Effector CD8-positive, alpha-beta T cell (primary cell): ENCODE measurements around the gene BPHL.
"Not testable (repeated sequence)": the region's sequence is repeated elsewhere in the genome, so short reads cannot be mapped to it uniquely, and the experiment has no call there.

ENCODE experiments used
- DNase-seq: peaks from one replicate; lab custom pipeline; 2025; lab: John Stamatoyannopoulos, UW

The BPHL gene

DNA sequence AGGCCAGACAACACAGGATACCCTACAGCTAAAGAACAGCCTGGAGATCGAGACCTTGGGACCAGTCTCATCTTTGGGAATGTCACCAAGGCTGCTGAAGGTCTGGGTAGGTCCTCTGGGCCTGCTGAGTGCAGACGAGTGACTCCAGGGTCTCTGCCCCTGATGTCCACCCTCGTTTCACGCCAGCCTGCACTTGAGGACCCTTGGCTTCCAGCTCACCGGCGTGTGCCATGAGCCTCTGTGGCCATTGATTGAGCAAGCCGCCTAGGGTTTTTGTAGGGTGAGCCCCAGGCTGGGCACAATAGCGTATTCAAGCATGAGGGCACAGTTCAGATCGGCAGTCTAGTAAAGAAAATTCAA, 4.3 kb downstream of the BPHL start:
- no peak for DNase-seq

DNA sequence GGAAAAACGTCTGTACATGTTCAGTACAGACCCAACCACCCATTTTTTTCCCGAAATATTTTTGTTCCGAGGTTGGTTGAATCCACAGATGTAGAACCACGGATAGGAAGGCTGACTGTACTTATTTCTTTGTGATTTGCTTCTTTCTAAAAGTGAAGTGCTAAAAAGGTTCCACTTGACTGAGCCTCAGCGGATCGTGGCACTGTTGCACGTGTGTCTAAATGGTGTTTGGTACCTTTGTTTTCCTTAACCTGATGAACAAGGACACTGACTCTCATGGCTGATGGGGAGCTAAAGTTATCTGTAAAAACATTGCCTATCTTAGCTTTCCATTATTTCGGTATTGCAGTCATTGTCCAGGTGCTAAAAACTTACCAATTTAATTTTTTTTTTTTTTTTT, 6.2 kb downstream of the BPHL start:
- DNase-seq: no peak

DNA sequence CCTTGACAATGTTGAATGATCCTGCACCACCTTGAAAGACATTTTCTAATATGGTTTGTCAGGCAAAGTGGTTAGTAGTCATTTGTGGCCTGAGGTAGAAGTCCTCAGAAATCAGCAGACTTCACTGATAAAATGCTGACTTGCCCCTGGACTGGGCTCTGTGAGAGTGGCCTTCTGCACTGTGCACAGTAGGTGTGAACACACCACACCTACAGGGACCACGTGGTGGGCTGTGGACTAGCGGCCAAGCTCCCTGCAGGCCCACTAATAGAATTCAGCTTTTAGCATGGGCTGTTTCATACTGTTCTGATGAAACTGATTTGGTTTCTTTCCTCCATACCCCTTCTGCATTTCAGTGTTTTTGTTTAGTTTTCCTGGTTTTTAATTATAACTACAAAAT, 7.3 kb downstream of the BPHL start:
- DNase-seq: no peak

DNA sequence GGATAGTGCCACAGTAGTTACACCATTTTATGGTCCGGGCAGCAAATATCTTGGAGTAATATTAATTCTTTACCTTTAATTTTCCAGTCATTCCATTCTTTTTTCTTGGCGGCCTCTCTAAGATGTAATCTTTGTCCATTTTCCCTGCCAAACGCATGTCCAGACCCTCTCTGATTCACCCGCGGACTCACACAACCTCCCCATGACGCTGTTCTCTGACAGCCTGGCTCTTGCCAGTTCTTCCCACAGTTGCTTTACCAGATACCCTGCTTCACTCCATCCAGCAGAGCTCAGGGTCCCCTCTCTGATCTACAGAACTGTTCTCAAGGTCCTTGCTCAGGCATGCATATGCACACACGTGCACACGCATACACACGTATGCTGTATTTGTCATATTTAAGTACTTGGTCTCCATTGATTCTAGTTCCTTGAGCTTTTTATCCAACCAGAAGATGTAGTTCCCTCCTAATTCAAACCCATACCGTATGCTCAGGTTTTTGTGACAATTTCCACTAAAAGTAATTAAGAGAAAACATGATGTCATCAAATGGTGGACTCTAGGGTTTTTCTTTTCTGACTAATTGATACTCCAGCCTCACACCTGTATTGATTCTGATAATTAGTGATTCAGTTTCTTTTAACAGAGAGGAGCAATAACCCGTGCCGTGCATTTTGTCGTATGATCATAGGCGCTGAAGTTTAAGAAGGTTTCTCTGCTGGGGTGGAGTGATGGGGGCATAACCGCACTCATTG, 10.0 kb downstream of the BPHL start:
- DNase-seq: no peak

DNA sequence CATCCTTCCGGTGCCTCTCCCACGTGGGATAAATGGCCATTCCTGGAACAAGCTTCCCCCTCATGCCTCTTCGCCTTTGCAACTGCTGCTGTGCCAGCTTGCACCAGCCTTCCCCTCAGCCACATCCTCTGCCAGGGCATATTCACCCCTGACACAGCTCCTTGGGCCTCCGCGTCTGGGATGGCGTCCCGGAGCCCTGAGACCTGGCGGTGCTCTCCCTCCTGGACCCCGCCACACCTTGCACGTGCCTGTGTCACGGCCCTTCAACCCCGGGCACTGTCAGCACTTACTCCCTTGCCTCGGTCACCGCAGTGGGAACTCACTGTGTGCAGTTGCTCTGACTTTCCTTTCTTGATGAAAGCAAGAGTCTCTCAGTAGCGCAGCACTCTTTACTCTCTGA, 13.2 kb downstream of the BPHL start:
- no peak for DNase-seq

DNA sequence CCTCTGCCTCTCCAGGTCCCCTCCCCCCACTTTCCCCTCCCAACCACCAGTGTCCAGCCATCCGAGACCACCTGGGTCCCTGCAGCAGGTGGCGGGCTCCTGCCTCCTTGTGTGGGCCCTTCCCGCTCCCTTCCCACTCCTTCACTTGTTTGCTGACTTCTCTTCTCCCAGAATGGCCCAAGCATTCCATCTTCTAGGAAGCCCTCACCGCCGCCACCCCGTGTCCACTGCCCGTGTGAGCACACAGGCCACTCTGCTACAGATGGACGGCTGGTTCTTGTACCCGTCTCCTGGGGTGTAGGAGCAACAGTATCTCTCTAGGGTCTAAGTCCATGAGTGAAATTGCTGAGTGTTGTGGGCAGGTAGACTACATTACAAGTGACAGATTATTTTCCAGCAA, 15.0 kb downstream of the BPHL start:
- DNase-seq: no peak

DNA sequence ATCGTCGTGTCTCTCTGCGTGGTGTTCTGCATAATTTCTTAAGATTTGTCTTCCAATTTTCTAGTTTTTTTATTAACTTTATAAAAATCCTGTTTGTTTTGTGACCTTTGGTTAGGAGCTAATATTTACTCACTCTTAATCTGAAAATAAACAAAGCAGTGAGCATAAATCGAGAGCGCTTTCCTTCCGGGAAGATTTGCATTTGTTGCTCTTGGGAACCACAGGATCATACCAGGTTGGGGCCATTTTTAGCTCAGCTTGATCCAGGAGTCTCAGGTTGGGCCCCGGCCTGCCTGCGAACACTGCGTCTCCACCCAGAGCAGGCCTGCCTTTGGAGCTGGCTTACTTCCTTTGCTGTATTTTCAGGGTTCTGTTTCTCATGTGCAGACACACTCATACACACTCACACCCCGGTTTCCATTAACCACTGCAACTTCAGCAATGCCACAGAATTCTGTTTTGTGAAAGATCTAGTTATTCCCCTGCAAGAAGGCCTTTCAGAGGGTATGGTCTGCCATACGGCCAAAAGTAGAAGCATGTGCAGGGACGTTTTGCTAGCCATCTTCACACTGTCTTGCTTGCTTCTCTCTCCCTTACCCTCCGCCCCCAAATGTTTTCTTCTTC, 17.3 kb downstream of the BPHL start:
- DNase-seq: no peak

DNA sequence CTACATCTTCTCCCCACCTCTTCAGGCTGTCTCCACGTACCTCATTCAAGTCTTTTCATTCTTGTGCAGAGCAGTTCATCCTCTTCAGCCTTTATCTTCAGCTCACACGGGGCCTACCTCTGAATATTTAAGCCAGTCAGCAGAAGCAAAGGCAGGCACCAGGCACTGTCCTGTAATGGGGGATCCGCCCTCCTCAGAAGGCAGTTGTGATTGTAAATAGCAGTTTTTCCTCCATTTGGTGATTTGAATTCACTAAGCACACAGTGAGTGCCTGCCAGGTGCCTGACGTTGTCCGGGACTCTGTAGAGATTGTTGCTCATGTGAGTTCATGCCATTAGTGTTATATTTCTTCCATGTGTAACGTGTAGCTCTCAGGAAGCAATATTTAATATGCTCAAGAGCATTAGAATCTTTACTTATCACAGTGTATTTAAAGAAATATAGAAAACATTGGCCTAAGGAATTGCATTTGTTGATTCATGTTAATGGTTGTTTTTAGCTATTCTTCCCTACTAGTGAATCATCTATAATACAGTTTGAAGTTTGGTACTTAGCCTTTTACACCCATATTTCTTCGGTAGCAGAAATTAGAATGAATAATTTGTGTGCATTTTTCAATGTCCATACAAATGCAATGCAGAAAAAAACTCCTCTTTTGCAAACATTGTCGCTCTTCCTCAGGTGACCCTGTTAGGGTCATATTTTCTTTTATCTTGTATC, 17.9 kb downstream of the BPHL start:
- no peak for DNase-seq

DNA sequence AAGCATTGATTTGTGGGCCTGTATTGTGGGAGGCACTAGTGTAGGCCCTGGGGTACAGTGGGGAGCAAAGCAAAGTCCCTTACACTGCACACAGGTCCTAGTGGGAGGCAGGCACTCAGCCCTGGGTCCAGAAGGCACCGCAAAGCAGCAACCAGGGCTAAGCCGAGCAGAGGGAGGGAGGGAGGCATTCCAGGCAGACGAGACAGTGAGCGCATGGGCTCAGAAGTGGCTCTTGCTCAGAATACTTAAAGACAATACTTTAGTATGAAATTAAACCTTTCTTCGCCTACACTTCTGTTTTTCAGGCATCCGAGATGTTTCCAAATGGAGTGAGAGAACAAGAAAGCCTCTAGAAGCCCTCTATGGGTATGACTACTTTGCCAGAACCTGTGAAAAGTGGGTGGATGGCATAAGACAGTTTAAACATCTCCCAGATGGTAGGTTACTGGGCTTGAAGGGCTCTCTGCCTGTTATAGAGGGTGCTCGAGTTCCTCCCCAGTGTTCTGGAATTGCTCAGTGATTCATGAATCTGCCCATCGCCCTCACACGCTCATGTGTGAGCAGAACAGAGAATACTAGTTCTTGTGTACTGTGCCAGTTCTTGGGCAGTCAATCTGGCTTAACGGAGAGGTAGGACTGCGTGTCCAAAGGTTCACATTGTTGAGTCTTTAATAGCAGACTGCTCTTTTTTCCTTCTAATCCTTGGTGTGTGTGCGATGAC, 18.7 kb downstream of the BPHL start:
- DNase-seq: no peak

DNA sequence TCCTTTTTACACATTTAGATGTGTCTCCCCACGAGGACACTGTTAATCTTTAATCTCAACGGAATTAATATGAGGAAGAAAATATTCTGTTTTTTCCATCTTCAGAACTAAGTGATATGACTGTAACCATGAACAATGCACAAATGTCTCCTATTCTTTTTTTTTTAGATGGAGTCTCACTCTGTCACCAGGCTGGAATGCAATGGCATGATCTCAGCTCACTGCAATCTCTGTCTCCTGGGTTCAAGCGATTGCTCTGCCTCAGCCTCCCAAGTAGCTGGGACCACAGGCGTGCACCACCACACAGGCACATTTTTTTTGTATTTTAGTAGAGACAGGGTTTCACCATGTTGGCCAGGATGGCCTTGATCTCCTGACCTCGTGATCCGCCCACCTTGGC, 19.4 kb downstream of the BPHL start:
- not testable (repeated sequence) for DNase-seq

DNA sequence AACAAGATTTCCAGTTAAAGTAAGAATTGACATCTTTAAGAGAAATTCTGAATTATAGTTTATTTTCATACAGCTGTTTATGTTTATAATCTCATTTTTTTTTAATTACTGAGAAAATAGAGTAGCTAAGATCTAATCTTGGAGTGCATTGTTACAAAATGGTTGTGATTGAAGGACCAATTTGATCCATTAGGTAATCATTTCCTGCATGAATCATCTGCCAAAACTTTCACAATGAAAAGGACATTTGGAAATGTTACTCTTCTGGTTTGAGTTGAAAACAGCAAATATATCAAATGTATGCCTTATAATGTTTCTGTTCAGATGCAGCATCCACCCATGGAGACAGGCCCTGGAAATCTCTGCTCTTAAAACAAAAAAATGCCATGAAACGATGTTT, 19.8 kb downstream of the BPHL start:
- DNase-seq: no peak

DNA sequence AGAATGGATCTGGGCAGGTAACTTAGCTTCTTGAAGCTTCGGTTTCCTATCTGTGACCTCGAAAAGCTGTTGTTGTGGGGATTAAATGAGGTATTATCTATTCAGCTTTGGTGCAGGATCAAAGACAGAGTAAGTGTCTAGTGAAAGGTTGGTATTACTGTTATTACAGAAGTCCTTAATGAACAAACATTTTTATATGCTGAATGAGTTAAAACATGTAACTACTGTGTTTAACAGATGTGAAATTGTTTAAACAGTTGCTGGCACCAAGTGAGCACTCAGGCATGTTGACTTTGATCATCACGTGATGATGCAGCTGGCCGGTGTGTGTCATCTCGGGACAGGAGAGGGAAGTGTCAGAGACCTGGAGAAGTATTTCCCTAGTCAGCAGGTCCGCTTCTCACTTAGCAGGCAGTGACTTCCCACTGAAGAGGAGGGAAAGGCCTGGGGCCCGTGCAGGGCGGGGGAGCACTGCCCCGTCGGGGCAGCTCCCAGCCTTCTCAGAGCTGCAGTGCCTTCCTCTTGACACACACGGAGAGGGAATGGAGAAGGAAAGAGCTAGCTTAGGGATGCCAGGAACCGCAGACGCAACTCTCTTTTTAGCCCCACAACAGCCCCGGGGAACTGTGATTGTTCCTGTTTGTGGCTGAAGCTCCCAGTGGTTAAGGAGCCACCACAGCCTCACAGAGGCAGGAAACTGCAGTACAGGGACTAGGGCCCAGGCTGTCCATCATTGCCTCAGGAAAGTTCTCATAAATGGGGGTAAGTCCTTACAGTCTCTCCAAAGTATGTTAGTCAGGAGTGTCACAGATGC, 20.8 kb downstream of the BPHL start:
- DNase-seq: no peak

DNA sequence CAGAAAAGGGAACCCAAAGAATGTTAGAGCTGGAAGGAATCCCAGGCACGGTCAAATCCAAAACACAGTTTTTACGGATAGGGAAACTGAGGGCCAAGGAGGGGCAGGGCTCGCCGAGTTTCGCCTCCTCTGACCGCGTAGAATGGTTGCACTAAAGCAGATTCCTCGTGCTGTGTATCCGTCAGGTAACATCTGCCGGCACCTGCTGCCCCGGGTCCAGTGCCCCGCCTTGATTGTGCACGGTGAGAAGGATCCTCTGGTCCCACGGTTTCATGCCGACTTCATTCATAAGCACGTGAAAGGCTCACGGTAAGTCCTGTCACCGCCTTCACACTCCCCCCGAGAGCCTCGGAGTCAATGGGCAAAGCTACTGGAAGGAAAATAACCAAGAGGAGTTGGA, 21.7 kb downstream of the BPHL start:
- DNase-seq: no peak

DNA sequence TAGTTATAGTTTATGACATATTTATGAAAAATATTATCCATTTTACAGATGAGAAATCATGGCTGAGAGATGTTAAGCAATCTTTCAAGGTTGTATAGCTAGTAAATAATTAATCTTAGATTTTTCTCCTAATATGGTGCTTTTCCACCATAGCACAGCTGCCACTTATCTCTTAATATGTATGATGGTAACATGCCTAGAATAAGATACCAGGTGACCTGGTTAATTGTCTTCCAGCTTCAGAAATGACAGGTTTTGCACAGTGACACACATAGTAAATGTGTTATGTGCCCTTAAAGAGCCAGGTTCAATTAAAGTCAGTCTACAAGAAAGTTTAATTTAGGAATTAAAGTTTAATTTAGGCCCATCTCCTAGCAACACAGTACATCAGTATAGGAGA, 24.0 kb downstream of the BPHL start:
- no peak for DNase-seq

DNA sequence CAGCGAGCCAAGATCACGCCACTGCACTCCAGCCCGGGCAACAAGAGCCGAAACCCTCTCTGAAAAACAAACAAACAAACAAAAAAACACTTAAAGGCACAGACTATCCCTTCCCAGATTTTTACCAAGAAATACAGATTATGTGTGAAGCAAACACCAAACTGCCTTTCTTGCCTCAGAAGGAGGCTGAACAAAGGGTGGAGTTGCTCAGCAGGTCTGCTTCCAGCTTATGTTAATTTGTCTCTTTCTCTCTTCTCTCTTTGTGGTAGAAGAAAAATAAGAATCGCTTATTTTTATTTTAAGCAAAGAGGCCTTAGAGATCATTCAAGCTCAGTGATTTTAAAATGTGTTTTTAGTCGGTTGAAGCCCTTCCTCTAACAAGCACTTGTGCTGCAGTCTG, 24.6 kb downstream of the BPHL start:
- DNase-seq: no peak

DNA sequence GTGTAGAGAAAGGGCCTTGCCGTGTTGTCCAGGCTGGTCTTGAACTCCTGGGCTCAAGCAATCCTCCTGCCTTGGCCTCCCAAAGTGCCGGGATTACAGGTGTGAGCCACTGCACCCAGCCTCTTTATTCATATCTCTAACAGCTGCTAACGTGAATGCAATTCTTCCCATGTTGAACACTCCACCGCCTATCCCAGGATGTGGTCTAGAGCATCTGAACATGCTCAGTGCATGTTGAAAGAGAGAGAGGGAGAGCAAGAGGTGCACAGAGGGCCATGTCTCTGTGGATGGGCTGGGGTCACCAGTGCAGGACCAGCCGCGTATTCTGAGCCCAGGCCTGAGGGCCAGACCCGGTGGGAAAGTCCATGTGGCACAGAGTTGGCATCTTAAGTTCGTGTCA, 26.1 kb downstream of the BPHL start:
- DNase-seq: no peak

DNA sequence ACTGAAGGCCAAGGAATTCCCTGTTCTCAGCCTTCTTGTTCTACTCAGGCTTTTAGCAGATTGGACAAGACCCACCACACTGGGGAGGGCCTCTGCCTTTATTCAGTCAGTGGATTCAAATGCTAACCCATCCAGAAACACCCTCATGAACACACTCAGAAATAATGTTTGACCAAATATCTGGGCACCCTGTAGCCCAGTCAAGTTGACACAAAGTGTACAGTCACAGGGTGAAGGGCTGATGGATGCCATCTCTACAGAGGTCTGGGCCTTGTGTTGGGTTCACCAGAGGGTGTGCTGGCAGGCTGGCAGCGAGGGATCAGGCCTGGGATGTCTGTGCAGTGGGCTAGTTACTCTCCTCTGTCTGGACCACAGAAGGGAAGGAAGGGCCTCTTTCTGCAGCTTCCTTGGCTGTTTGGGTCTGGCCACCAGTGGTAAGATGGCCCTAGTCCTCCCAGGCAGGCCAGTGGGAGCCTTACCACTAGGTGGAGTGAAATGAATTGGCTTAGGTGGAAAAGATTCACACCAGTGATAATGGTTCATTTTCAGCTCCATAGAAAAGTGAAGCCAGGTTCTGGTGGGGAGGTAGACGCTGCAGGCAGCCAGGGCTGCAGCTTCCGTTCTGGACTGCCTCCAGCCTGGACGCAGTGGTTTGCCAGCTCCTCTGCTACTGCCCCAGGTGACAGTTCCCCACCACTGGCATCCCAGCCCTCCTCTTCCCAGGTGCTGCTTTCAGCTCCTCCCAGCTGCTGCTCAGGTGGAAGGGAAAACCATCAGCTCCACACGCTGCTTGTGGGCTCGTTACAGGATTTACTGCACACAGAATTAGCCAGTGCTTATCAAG, 29.6 kb downstream of the BPHL start:
- no peak for DNase-seq

DNA sequence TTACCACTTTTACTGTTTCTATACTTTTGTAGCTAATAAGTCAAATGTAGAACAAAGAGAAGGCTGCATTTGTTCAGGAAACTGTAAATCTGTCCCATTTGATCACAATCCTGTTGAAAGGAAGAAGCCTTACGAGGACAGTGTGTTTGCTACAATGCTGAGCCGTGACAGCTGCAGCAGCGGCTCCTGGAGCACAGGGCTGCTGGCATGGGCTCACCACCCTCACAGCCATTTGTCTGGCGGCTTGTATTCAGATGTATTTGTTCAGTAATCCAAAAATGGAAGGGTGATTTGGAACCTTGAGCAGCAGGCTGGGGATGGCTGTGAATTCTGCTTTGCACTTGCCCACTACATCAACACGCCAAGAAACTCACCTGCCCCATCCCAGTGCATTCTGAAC, 33.2 kb downstream of the BPHL start:
- DNase-seq: no peak

DNA sequence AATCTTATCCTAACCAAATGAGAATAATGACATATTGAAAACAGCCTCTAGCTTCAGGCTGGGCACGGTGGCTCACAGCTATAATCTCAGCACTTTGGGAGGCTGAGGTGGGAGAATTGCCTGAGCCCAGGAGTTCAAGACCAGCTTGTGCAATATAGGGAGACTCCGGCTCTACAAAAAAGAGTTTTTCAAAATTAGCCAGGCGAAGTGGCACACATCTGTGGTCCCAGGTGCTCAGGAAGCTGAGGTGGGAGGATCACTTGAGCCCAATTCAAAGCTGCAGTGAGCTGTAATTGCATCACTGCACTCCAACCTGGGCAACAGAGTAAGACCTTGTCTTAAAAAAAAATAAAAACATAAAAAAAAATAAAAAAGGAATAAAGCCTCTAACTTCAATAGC, 34.2 kb downstream of the BPHL start:
- DNase-seq: no peak

DNA sequence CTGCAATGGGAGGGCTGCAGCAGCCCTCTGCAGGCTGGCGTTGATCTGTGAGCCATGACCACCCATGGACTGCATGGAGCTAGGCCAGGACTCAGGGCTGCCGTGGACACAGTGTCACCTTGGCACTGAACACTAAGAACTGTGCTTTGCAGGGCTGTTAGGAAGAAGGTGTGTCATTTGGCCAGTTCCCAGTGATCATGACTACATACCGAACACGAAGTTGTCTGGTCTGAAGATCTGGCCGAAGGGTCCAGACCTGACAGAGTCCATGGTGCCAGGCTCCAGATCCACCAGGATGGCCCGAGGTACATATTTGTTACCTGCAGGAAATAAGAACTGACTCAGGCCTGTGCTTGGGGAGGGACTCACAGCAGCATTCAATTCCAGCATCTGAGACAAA, 36.9 kb downstream of the BPHL start:
- DNase-seq: not testable (repeated sequence)
